Central memory CD4-positive, alpha-beta T cell (primary cell): ENCODE measurements around the gene ACKR1.

Experiments
- DNase-seq: peaks from one replicate; pipeline ENCODE4 v3.0.0; 2022

Gene ACKR1

GRCh38 chr1:159187647-159188374, 16.9 kb upstream of the ACKR1 start:
- no peak for DNase-seq

- DNase-seq: no peak
Measured at GRCh38 chr1:159188375-159188788, 16.3 kb upstream of the ACKR1 start.

GRCh38 chr1:159190441-159190840, 14.2 kb upstream of the ACKR1 start:
- no peak for DNase-seq

- no peak for DNase-seq
Measured at GRCh38 chr1:159196543-159196942, 8.1 kb upstream of the ACKR1 start.

GRCh38 chr1:159197561-159198557, 6.8 kb upstream of the ACKR1 start:
- DNase-seq: no peak

- no peak for DNase-seq
Measured at GRCh38 chr1:159199901-159200300, 4.8 kb upstream of the ACKR1 start.

GRCh38 chr1:159200769-159201168, 3.9 kb upstream of the ACKR1 start:
- DNase-seq: no peak

- DNase-seq: no peak
Measured at GRCh38 chr1:159201642-159202041, 3.0 kb upstream of the ACKR1 start.

- no peak for DNase-seq
Measured at GRCh38 chr1:159203610-159204009, 1.1 kb upstream of the ACKR1 start.

GRCh38 chr1:159205225-159205624, 550 bp downstream of the ACKR1 start:
- no peak for DNase-seq

- no peak for DNase-seq
Measured at GRCh38 chr1:159206110-159206509, 1.4 kb downstream of the ACKR1 start.

- DNase-seq: no peak
Measured at GRCh38 chr1:159207080-159207479, 2.4 kb downstream of the ACKR1 start.

GRCh38 chr1:159207774-159208173, 3.1 kb downstream of the ACKR1 start:
- no peak for DNase-seq

GRCh38 chr1:159208175-159208825, 3.6 kb downstream of the ACKR1 start:
- DNase-seq: no peak

- DNase-seq: no peak
Measured at GRCh38 chr1:159209061-159209460, 4.4 kb downstream of the ACKR1 start.

- peak; percentile 11 for DNase-seq
Measured at GRCh38 chr1:159211331-159212136, 6.9 kb downstream of the ACKR1 start.

GRCh38 chr1:159212596-159212995, 7.9 kb downstream of the ACKR1 start:
- no peak for DNase-seq

GRCh38 chr1:159214149-159214760, 9.6 kb downstream of the ACKR1 start:
- peak; percentile 11 for DNase-seq

GRCh38 chr1:159218649-159219636, 14.3 kb downstream of the ACKR1 start:
- no peak for DNase-seq

- no peak for DNase-seq
Measured at GRCh38 chr1:159222075-159222865, 17.6 kb downstream of the ACKR1 start.
